ENCODE results near the gene TPO.

TPO gene

DNA sequence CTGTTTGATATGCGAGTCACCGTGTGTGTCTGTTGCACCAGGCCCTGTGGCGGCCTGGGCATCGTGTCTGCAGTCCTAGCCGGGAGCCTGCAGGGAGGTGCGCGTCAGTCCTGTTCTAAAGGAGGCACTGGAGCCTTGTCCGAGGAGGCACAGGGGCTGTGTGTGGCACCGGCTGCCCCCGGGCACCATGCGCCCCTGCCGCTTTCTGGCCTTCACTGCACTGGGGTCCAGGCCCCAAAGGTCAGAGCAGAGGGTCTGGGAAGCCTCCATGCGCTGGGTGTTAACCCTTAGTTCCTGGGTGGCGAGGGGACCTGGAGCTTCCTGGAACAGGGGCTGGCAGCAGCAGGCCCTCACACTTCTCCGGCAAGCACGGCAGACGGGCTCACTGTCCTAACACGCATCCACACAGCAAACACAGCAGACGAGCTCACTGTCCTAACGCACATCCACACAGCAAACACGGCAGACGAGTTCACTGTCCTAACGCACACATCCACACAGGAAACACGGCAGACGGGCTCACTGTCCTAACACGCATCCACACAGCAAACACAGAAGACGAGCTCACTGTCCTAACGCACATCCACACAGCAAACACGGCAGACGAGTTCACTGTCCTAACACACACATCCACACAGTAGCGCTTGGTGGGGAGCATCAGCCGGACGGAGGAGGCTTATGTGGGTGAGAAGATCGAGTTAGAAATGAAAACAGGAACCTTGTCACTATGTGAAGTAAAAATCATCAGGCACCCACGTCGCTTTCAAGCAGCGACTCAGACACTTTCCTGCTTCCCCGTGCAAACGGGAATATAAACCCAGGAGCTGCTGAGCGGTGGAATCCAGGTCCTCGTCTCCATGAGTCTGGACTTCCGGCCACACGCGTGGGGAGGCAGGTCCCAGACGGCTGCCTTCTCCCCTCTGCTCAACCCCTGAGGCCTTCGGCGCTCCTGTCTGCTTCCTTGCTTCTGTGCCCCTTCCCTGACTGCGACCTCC lies 65.3 kb downstream of the TPO start:
- Mint-ChIP-seq H3K4me3 (no peak overlapping the region), H3K9me3 (no peaks in the 10 kb centered on the region), H3K27ac (no peak overlapping the region), H3K4me1 (no peaks in the 10 kb centered on the region), H3K27me3 (ENCODE audit: low read depth) (peaks cover 10% of the 10 kb centered on the region), H3K36me3 (ENCODE audit: low read depth) (no peaks in the 10 kb centered on the region)
- TF ChIP-seq, protein P1, sequence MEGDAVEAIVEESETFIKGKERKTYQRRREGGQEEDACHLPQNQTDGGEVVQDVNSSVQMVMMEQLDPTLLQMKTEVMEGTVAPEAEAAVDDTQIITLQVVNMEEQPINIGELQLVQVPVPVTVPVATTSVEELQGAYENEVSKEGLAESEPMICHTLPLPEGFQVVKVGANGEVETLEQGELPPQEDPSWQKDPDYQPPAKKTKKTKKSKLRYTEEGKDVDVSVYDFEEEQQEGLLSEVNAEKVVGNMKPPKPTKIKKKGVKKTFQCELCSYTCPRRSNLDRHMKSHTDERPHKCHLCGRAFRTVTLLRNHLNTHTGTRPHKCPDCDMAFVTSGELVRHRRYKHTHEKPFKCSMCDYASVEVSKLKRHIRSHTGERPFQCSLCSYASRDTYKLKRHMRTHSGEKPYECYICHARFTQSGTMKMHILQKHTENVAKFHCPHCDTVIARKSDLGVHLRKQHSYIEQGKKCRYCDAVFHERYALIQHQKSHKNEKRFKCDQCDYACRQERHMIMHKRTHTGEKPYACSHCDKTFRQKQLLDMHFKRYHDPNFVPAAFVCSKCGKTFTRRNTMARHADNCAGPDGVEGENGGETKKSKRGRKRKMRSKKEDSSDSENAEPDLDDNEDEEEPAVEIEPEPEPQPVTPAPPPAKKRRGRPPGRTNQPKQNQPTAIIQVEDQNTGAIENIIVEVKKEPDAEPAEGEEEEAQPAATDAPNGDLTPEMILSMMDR (IDR thresholded peaks at IDR 0.05; ENCODE audit: unreplicated experiment in 3 of 3): no peak

DNA sequence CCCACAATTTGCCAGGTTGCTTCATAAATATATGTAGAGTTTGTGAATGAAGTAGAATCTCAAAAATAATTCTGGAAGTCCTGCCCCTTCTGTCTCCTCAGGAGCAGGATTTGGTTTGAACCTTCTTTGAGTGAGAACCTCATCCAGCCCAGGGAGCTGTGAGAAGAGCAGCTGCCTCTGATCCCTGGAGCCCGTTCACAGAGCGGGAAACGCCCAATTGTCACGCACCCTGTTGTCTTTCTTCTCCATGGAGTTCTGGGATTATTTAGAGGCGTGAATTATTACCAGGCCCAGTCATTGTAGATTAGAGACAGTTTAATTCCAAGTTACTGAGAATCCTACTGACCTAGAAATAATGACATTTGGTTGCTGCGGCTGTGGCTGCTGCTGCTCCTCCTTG lies 66.1 kb downstream of the TPO start:
- TF ChIP-seq, protein P1 (IDR thresholded peaks at IDR 0.05; ENCODE audit: unreplicated experiment in 3 of 3): no peak
- Mint-ChIP-seq H3K9me3 (no peaks in the 10 kb centered on the region), H3K27me3 (ENCODE audit: low read depth) (peaks cover 14% of the 10 kb centered on the region), H3K4me1 (no peaks in the 10 kb centered on the region), H3K27ac (no peak overlapping the region), H3K36me3 (ENCODE audit: low read depth) (no peaks in the 10 kb centered on the region), H3K4me3 (no peak overlapping the region)

DNA sequence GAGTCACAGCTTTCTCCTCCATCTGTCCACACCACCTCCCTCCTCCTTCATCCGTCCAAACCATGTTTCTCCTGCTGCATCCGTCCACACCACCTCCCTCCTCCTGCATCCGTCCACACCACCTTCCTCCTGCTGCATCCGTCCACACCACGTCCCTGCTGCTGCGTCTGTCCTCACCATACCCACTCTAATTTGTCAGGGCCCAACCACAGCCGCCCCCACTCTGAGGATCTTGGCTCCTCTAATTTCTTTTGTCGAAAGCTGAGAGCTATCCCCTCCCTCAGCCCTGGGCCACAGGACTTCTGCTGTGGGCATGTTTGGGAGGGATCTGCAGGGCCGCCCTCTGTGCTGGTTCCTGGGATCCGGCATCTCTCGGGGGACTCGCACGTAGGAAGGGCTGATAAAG lies 67.4 kb downstream of the TPO start:
- H3K9me3 Mint-ChIP-seq: no peaks in the 10 kb centered on the region
- H3K27ac Mint-ChIP-seq: no peak overlapping the region
- H3K4me1 Mint-ChIP-seq: no peaks in the 10 kb centered on the region
- TF ChIP-seq, protein P1 (IDR thresholded peaks at IDR 0.05; ENCODE audit: unreplicated experiment in 3 of 3): no peak
- no peak overlapping the region for H3K4me3 Mint-ChIP-seq
- H3K36me3 Mint-ChIP-seq (ENCODE audit: low read depth): no peaks in the 10 kb centered on the region
- H3K27me3 Mint-ChIP-seq (ENCODE audit: low read depth): peaks cover 14% of the 10 kb centered on the region

DNA sequence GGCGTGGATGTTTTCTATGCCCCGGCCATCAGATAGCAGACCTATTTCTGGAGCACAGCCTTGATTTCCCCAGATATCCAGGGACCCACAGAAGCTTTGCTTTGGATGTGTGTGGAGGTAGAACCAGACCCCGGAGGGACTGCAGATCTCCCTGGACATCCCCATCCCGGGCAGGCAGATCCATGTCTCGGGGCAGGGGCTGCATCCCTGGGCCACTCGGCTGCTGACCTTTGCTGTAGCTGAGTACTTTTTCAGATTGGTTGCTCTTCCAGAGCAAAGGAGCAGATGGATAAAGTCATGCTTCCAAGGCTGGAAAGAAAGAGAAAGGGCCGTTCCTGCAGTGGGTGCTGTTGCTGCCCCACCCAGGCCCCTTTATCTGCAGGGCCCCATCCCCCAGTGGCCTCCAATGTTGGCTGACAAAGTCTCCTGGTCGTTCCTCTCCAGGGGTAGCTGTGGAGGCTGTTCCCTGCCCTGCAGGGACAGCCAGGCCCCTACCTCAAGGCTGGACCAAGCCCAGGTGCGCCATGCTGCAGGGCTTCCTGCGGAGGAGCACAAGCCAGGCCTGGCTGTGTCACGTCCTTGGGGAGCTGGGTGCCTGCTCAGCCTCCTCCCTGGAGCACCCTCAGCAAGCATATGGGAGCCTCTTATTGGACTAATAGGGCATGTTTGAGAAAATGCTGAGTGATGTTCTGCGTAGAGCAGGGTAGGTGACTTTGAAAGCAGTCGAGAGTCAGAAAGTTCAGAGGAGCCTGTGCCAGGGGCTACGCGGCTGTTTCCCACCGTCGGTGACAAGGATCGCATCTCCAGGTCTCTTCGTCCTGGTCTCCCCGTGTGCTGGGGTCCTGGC lies 68.4 kb downstream of the TPO start:
- Mint-ChIP-seq H3K9me3 (no peaks in the 10 kb centered on the region), H3K27ac (no peak overlapping the region), H3K27me3 (ENCODE audit: low read depth) (peaks cover 11% of the 10 kb centered on the region), H3K4me3 (no peak overlapping the region), H3K36me3 (ENCODE audit: low read depth) (no peaks in the 10 kb centered on the region), H3K4me1 (no peaks in the 10 kb centered on the region)
- TF ChIP-seq, protein P1 (IDR thresholded peaks at IDR 0.05; ENCODE audit: unreplicated experiment in 3 of 3): no peak

DNA sequence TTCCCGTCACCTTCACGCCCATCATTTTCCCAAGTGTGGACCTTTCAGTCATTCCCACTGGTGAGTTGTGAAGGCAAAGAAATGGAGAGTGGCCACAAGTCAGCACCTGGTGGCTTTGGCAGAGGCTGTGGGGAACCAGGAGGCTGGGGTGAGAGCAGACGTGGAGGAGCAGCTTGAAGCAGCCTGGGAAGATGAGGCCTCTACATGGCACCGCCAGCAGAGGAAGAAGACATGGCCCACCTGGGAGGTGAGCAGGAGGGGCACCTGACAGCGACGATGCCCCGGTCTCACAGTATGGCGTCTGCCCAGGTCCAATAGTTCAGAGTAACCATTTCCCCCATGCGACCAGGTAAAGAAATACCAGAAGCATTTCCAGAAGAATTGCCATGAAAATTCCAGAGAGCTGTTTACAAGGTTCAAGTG lies 69.0 kb downstream of the TPO start:
- Mint-ChIP-seq H3K27me3 (ENCODE audit: low read depth) (peaks cover 11% of the 10 kb centered on the region), H3K4me3 (no peak overlapping the region), H3K36me3 (ENCODE audit: low read depth) (no peaks in the 10 kb centered on the region), H3K9me3 (no peaks in the 10 kb centered on the region), H3K4me1 (no peaks in the 10 kb centered on the region), H3K27ac (no peak overlapping the region)
- TF ChIP-seq, protein P1 (IDR thresholded peaks at IDR 0.05; ENCODE audit: unreplicated experiment in 3 of 3): no peak
